ENCODE results near the gene ZMYND8.
A peak's percentile ranks its signal among the peaks of the same experiment; 100 is the strongest.
"Not testable (repeated sequence)": the region's sequence is repeated elsewhere in the genome, so short reads cannot be mapped to it uniquely, and the experiment has no call there.

The ZMYND8 gene

GRCh38 chr20:47281376-47281775 lies 75.1 kb downstream of the ZMYND8 start:
- no peaks in the 10 kb centered on the region for H3K27me3 ChIP-seq (ENCODE audit: insufficient read depth, poor library complexity, severe bottlenecking)
- no peak overlapping the region for H3K4me3 ChIP-seq (ENCODE audit: severe bottlenecking)
- H3K27ac ChIP-seq (ENCODE audit: poor library complexity, severe bottlenecking), result no peak overlapping the region
- DNase-seq (ENCODE audit: low spot score) (no peak), ATAC-seq (ENCODE audit: low read depth) (no peak)
- no peak for TF ChIP-seq CTCF (IDR thresholded peaks at IDR 0.05; ENCODE audit: poor library complexity, severe bottlenecking)
- peaks cover 11% of the 10 kb centered on the region for H3K4me1 ChIP-seq (ENCODE audit: insufficient read depth, poor library complexity, severe bottlenecking)
- H3K9me3 ChIP-seq (ENCODE audit: severe bottlenecking), result no peaks in the 10 kb centered on the region
- H3K36me3 ChIP-seq (ENCODE audit: low read depth), result peaks cover 100% of the 10 kb centered on the region

- no peak overlapping the region for H3K27ac ChIP-seq (ENCODE audit: poor library complexity, severe bottlenecking)
- no peak for TF ChIP-seq CTCF (IDR thresholded peaks at IDR 0.05; ENCODE audit: poor library complexity, severe bottlenecking)
- H3K4me1 ChIP-seq (ENCODE audit: insufficient read depth, poor library complexity, severe bottlenecking), result peaks cover 11% of the 10 kb centered on the region
- H3K36me3 ChIP-seq (ENCODE audit: low read depth), result peaks cover 100% of the 10 kb centered on the region
- H3K4me3 ChIP-seq (ENCODE audit: severe bottlenecking), result no peak overlapping the region
- no peaks in the 10 kb centered on the region for H3K27me3 ChIP-seq (ENCODE audit: insufficient read depth, poor library complexity, severe bottlenecking)
- DNase-seq (ENCODE audit: low spot score) (no peak), ATAC-seq (ENCODE audit: low read depth) (no peak)
- H3K9me3 ChIP-seq (ENCODE audit: severe bottlenecking), result no peaks in the 10 kb centered on the region
Observed at GRCh38 chr20:47280668-47281067, 75.8 kb downstream of the ZMYND8 start.

GRCh38 chr20:47280228-47280627 lies 76.3 kb downstream of the ZMYND8 start:
- DNase-seq (ENCODE audit: low spot score) (no peak), ATAC-seq (ENCODE audit: low read depth) (no peak; the same call in 2 of the 3 replicates)
- Histone ChIP-seq H3K4me1 (ENCODE audit: insufficient read depth, poor library complexity, severe bottlenecking) (peaks cover 16% of the 10 kb centered on the region), H3K9me3 (ENCODE audit: severe bottlenecking) (no peaks in the 10 kb centered on the region), H3K4me3 (ENCODE audit: severe bottlenecking) (no peak overlapping the region), H3K27me3 (ENCODE audit: insufficient read depth, poor library complexity, severe bottlenecking) (no peaks in the 10 kb centered on the region), H3K27ac (ENCODE audit: poor library complexity, severe bottlenecking) (no peak overlapping the region), H3K36me3 (ENCODE audit: low read depth) (peaks cover 100% of the 10 kb centered on the region)
- no peak for TF ChIP-seq CTCF (IDR thresholded peaks at IDR 0.05; ENCODE audit: poor library complexity, severe bottlenecking)

GRCh38 chr20:47278907-47279348 lies 77.6 kb downstream of the ZMYND8 start:
- ATAC-seq (ENCODE audit: low read depth) (no peak), DNase-seq (ENCODE audit: low spot score) (no peak)
- Histone ChIP-seq H3K27ac (ENCODE audit: poor library complexity, severe bottlenecking) (peak overlapping the region; percentile 98), H3K27me3 (ENCODE audit: insufficient read depth, poor library complexity, severe bottlenecking) (no peaks in the 10 kb centered on the region), H3K36me3 (ENCODE audit: low read depth) (peaks cover 97% of the 10 kb centered on the region), H3K9me3 (ENCODE audit: severe bottlenecking) (no peaks in the 10 kb centered on the region), H3K4me1 (ENCODE audit: insufficient read depth, poor library complexity, severe bottlenecking) (peaks cover 29% of the 10 kb centered on the region), H3K4me3 (ENCODE audit: severe bottlenecking) (no peak overlapping the region)
- TF ChIP-seq CTCF (IDR thresholded peaks at IDR 0.05; ENCODE audit: poor library complexity, severe bottlenecking), result no peak

- Histone ChIP-seq H3K27ac (ENCODE audit: poor library complexity, severe bottlenecking) (peak overlapping the region; percentile 98), H3K36me3 (ENCODE audit: low read depth) (peaks cover 96% of the 10 kb centered on the region), H3K4me1 (ENCODE audit: insufficient read depth, poor library complexity, severe bottlenecking) (peaks cover 43% of the 10 kb centered on the region)
- ATAC-seq (ENCODE audit: low read depth); H3K27me3 ChIP-seq (ENCODE audit: insufficient read depth, poor library complexity, severe bottlenecking); H3K4me3 ChIP-seq (ENCODE audit: severe bottlenecking); H3K9me3 ChIP-seq (ENCODE audit: severe bottlenecking); DNase-seq (ENCODE audit: low spot score): not testable (repeated sequence)
Observed at GRCh38 chr20:47277535-47277872, 79.0 kb downstream of the ZMYND8 start.

All from RWPE2 (cell line).